HL-60 (cell line): Measurements from ENCODE around the gene ADM.

Source experiments
- DNase-seq, 2 experiments: peaks; one replicate each; pipeline ENCODE4 v3.0.0-alpha.2; 2010 to 2020; ENCODE audit warnings: low read depth in 1 of 2, low spot score in 1 of 2
- H3K27ac ChIP-seq: fragments of 250-450 bp; sonication (Bioruptor Pico); replicated peaks from 2 replicates; pipeline ENCODE4 v1.5.1; 2020; ENCODE audit warnings: mild to moderate bottlenecking, moderate library complexity
- H3K27me3 ChIP-seq: fragments of 250-450 bp; sonication (Bioruptor Pico); 2 replicates; pipeline ENCODE4 v1.5.1; 2021; ENCODE audit warnings: mild to moderate bottlenecking, moderate library complexity; ENCODE audit not compliant: insufficient read depth, poor library complexity, severe bottlenecking
- H3K4me3 ChIP-seq: replicated peaks from 2 replicates; pipeline ENCODE4 v1.5.1; 2011; ENCODE audit warnings: mild to moderate bottlenecking, control low read depth, low read length; ENCODE audit not compliant: insufficient read depth
- GABPA ChIP-seq: IDR thresholded peaks from 2 replicates; pipeline ENCODE4 v1.6.1; 2012; ENCODE audit warnings: low read depth
- POLR2AphosphoS5 ChIP-seq: IDR thresholded peaks from 2 replicates; pipeline ENCODE4 v1.6.1; 2012; ENCODE audit warnings: low read depth
- REST ChIP-seq: IDR thresholded peaks from 2 replicates; pipeline ENCODE4 v1.6.1; 2012; ENCODE audit warnings: low read depth; ENCODE audit not compliant: insufficient replicate concordance
- SPI1 ChIP-seq: IDR thresholded peaks from 2 replicates; pipeline ENCODE4 v1.6.1; 2012; ENCODE audit warnings: low read depth, mild to moderate bottlenecking, borderline replicate concordance
- TF ChIP-seq, protein P1 (sequence below): IDR thresholded peaks from one replicate; pipeline ENCODE4 v1.5.1; 2011; ENCODE audit warnings: low read length, control low read depth, inconsistent platforms; ENCODE audit not compliant: insufficient read depth

The ADM gene

DNA sequence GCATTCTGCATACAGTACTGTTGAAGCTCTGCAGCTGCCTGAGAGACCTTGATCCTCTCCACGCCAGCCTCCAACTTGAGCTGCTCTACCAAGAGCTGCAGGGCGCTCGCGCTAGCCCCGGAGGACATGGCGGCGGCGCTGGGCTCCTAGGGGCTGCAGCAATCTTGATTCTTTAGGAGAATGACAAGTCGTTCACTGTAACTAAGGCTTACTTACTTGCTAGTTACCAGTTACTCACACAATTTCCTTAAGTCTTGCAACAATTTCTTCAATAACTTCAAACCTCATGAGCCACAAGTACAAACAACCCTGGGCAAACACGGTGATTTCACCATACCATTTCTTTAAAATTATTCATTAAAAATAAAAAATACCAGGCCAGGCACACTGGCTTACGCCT, 32.7 kb upstream of the ADM start:
- Histone ChIP-seq H3K27ac (no peak overlapping the region), H3K4me3 (no peak overlapping the region), H3K27me3 (no peaks in the 10 kb centered on the region)
- no peak for TF ChIP-seq SPI1
- DNase-seq, result no peak

DNA sequence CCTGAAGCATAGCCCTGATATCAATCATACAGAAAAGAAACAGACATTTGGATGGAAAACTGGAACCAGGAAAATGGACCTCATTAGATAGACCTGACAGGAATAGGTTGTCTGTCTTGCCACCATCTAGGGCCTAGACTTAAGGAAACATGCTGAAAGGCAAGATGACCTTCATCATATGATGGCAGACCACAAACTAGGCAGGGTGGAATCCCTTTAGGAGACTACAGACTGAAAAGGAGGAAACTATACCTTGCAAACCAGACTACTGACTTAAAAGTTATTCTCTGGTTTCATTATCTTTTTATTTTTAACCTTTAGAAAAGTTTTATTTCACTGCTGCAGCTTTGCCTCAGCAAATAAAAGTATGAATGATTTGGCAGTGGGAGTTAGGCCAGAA, 31.1 kb upstream of the ADM start:
- no peaks in the 10 kb centered on the region for H3K27me3 ChIP-seq
- no peak overlapping the region for H3K4me3 ChIP-seq
- no peak overlapping the region for H3K27ac ChIP-seq
- TF ChIP-seq, protein P1, sequence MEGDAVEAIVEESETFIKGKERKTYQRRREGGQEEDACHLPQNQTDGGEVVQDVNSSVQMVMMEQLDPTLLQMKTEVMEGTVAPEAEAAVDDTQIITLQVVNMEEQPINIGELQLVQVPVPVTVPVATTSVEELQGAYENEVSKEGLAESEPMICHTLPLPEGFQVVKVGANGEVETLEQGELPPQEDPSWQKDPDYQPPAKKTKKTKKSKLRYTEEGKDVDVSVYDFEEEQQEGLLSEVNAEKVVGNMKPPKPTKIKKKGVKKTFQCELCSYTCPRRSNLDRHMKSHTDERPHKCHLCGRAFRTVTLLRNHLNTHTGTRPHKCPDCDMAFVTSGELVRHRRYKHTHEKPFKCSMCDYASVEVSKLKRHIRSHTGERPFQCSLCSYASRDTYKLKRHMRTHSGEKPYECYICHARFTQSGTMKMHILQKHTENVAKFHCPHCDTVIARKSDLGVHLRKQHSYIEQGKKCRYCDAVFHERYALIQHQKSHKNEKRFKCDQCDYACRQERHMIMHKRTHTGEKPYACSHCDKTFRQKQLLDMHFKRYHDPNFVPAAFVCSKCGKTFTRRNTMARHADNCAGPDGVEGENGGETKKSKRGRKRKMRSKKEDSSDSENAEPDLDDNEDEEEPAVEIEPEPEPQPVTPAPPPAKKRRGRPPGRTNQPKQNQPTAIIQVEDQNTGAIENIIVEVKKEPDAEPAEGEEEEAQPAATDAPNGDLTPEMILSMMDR, result no peak
- no peak for TF ChIP-seq REST
- no peak for TF ChIP-seq POLR2AphosphoS5
- TF ChIP-seq SPI1, result no peak
- no peak for TF ChIP-seq GABPA
- no peak for DNase-seq

DNA sequence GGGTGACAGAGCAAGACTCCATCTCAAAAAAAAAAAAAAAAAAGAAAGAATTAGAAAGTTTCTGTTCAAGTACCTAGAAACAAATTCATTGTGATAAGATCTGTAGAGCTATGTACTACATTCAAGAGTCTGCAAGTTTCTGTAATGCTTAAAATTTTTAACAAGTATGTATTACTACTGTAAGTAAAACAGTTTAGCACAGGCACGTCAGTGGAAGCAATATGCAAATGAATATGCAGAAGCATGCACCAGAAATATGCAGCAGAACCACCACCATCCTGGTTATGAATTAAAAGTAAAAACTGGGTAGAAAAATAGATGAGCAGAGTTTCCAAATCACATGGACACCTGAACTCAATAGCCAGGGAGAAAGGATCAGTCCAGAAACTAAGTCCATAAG, 30.1 kb upstream of the ADM start:
- no peak for DNase-seq
- Histone ChIP-seq H3K27ac (no peak overlapping the region), H3K4me3 (no peak overlapping the region), H3K27me3 (no peaks in the 10 kb centered on the region)
- TF ChIP-seq POLR2AphosphoS5 (no peak), SPI1 (no peak)

DNA sequence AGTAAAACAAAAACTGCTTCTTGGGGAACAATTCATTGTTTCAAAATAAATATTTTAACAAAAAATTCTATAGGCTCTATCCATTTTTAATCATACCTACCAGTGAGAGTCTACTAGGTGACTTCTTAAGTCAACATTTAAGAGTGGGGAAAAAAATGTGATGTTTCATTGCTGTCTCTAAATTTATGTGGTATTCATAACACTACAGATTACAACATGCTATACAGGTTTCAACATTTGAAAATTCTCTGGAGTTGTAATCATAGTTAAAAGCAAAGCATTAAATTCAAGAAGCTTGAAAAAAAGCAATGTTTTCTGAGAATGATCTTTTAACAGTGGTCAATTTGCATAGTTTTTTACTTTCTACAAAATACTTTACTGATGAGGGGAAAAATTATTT, 29.2 kb upstream of the ADM start:
- no peak for TF ChIP-seq SPI1
- TF ChIP-seq, protein P1, result no peak
- no peak for TF ChIP-seq GABPA
- TF ChIP-seq POLR2AphosphoS5, result no peak
- TF ChIP-seq REST, result no peak
- Histone ChIP-seq H3K27me3 (no peaks in the 10 kb centered on the region), H3K27ac (no peak overlapping the region), H3K4me3 (no peak overlapping the region)
- DNase-seq, result no peak

GRCh38 chr11:10282117-10282516, 22.8 kb upstream of the ADM start:
- no peak overlapping the region for H3K27ac ChIP-seq
- TF ChIP-seq POLR2AphosphoS5, result no peak
- TF ChIP-seq, protein P1, result no peak
- no peak for TF ChIP-seq GABPA
- no peak for TF ChIP-seq SPI1
- no peak for TF ChIP-seq REST
- no peaks in the 10 kb centered on the region for H3K27me3 ChIP-seq
- no peak for DNase-seq
- H3K4me3 ChIP-seq, result no peak overlapping the region
